Measurements from ENCODE around the gene IL15RA. TPM values are rescaled to one million over a fixed set of nuclear protein-coding genes. Genes with fewer than 3 reads are reported as not detected.

IL15RA gene
- total and polyA plus RNA-seq, 10 of the 15 experiments (the other 5 are each of a cell fraction or from before 2014, with no cell fraction given): 2.0 to 14.8 (median 12.1) TPM

- TF ChIP-seq FOS (IDR thresholded peaks at IDR 0.05; ENCODE audit: borderline replicate concordance, extremely low read depth, insufficient read length): no peak
- TF ChIP-seq FOXK2 (IDR thresholded peaks at IDR 0.05): no peak
- TF ChIP-seq ATF2 (IDR thresholded peaks at IDR 0.05; ENCODE audit: low read length): no peak
- no peak for TF ChIP-seq NFXL1 (IDR thresholded peaks at IDR 0.05; ENCODE audit: borderline replicate concordance)
- TF ChIP-seq SREBF2 (IDR thresholded peaks at IDR 0.05; ENCODE audit: low read length): no peak
- TF ChIP-seq EP300 (IDR thresholded peaks at IDR 0.05; ENCODE audit: borderline replicate concordance in 1 of 2, control insufficient read depth in 1 of 2, low read depth in 2 of 2, low read length in 2 of 2): no peak
- 0 out of 2 replicates have a peak, but pooled peaks have one; percentile 48 for TF ChIP-seq NKRF (conservative IDR thresholded peaks at IDR 0.05)
- no peak for TF ChIP-seq JUND (IDR thresholded peaks at IDR 0.05; ENCODE audit: low read depth, low read length)
- no peak for TF ChIP-seq E4F1 (IDR thresholded peaks at IDR 0.05; ENCODE audit: borderline replicate concordance, partially characterized antibody)
- no peak for TF ChIP-seq ETV6 (conservative IDR thresholded peaks at IDR 0.05 in 1 of 2, IDR thresholded peaks at IDR 0.05 in 1 of 2; ENCODE audit: borderline replicate concordance in 1 of 2, low read depth in 1 of 2)
- TF ChIP-seq RELA (IDR thresholded peaks at IDR 0.05; ENCODE audit: borderline replicate concordance, partially characterized antibody): no peak
- 0 out of 2 replicates have a peak, but pooled peaks have one; percentile 33 for TF ChIP-seq ZNF217 (IDR thresholded peaks at IDR 0.05)
- peak; percentile 68 for TF ChIP-seq IKZF1 (conservative IDR thresholded peaks at IDR 0.05)
- no peak for TF ChIP-seq CUX1 (IDR thresholded peaks at IDR 0.05; ENCODE audit: insufficient replicate concordance, low read depth, low read length)
- no peak for TF ChIP-seq YBX1 (IDR thresholded peaks at IDR 0.05)
- no peak for TF ChIP-seq FOXM1 (IDR thresholded peaks at IDR 0.05; ENCODE audit: low read depth, low read length)
- TF ChIP-seq PAX5 (IDR thresholded peaks at IDR 0.05; ENCODE audit: borderline replicate concordance, low read depth, low read length): no peak
- no peak for TF ChIP-seq ZNF384 (IDR thresholded peaks at IDR 0.05; ENCODE audit: borderline replicate concordance, low read depth, low read length)
These were observed at the start of gene IL15RA (continued) for GRCh38 chr10:5977471-5978229.

All from GM12878 (cell line).